Esophagus squamous epithelium (tissue), 4 donors: ENCODE data around the gene CYREN.

Experiments used
- CTCF ChIP-seq, 6 experiments: fragments of 450-650 bp in 4 of 6; fragments of 200-600 bp in 2 of 6; sonication (generic) in 2 of 6; IDR thresholded peaks; one replicate each; pipeline ENCODE4 v1.5.1; 2016 to 2019; ENCODE audit warnings: antibody characterized with exemption in 6 of 6, mild to moderate bottlenecking in 4 of 6, moderate library complexity in 4 of 6
- POLR2A ChIP-seq, 4 donors: fragments of 450-650 bp; IDR thresholded peaks; one replicate each; pipeline ENCODE4 v1.6.1; 2017; ENCODE audit warnings: antibody characterized with exemption in 4 of 4, mild to moderate bottlenecking in 4 of 4, moderate library complexity in 3 of 4

- TF ChIP-seq CTCF (IDR thresholded peaks at IDR 0.05) (no peak), POLR2A (IDR thresholded peaks at IDR 0.05) (no peak)
These were observed 11.6 kb upstream of the CYREN start for GRCh38 chr7:135181929-135182678.
